Suprapubic skin (tissue), 4 donors: ENCODE data around the gene EMP2. TPM values are rescaled to one million over a fixed set of nuclear protein-coding genes. Genes with fewer than 3 reads are reported as not detected.

Experiments
- DNase-seq, 2 donors: peaks; one replicate each; pipeline ENCODE4 v3.0.0-alpha.2; 2019; ENCODE audit warnings: low spot score in 2 of 2
- H3K27ac ChIP-seq: fragments of 200-600 bp; sonication (generic); one replicate; pipeline ENCODE4 v1.5.1; 2019
- H3K27me3 ChIP-seq: fragments of 200-600 bp; sonication (generic); one replicate; pipeline ENCODE4 v1.5.1; 2019
- H3K36me3 ChIP-seq: fragments of 200-600 bp; sonication (generic); one replicate; pipeline ENCODE4 v1.5.1; 2019
- H3K4me1 ChIP-seq: fragments of 200-600 bp; sonication (generic); one replicate; pipeline ENCODE4 v1.5.1; 2019
- H3K4me3 ChIP-seq: fragments of 200-600 bp; sonication (generic); one replicate; pipeline ENCODE4 v1.5.1; 2019; ENCODE audit warnings: mild to moderate bottlenecking
- H3K9me3 ChIP-seq: fragments of 200-600 bp; sonication (generic); one replicate; pipeline ENCODE4 v1.5.1; 2019
- EP300 ChIP-seq: sonication (generic); formaldehyde crosslinking; IDR thresholded peaks from one replicate; pipeline ENCODE4 v1.6.1; 2017; ENCODE audit warnings: antibody characterized with exemption
- POLR2A ChIP-seq, 2 donors: fragments of 450-650 bp; IDR thresholded peaks; one replicate each; pipeline ENCODE4 v1.6.1; 2017; ENCODE audit warnings: antibody characterized with exemption in 2 of 2, mild to moderate bottlenecking in 2 of 2, moderate library complexity in 2 of 2
- POLR2AphosphoS5 ChIP-seq, 3 donors: sonication (generic); formaldehyde crosslinking; IDR thresholded peaks; one replicate each; pipeline ENCODE4 v1.6.1; 2017; ENCODE audit warnings: antibody characterized with exemption in 3 of 3
- WGBS: methylation state at CpG from one replicate; pipeline ENCODE4 v1.1.5; 2018; 5-methylcytosine and 5-hydroxymethylcytosine counted together
- total RNA-seq, 4 donors: library from RNA; depleted of rRNA; stranded (reverse); fragments of >200 nt; gene quantifications; one replicate each; pipeline ENCODE4 v1.1.0, GENCODE V29; 2016
- TF ChIP-seq, protein P1 (sequence below), 2 donors: fragments of 200-600 bp in 1 of 2; fragments of 450-650 bp in 1 of 2; sonication (generic) in 1 of 2; IDR thresholded peaks; one replicate each; pipeline ENCODE4 v1.5.1; 2016 to 2019; ENCODE audit warnings: antibody characterized with exemption in 2 of 2, mild to moderate bottlenecking in 1 of 2, moderate library complexity in 1 of 2

Gene EMP2
- total RNA-seq, 4 donors from 2014 or later: 91.6 to 187 (median 139) TPM

DNA sequence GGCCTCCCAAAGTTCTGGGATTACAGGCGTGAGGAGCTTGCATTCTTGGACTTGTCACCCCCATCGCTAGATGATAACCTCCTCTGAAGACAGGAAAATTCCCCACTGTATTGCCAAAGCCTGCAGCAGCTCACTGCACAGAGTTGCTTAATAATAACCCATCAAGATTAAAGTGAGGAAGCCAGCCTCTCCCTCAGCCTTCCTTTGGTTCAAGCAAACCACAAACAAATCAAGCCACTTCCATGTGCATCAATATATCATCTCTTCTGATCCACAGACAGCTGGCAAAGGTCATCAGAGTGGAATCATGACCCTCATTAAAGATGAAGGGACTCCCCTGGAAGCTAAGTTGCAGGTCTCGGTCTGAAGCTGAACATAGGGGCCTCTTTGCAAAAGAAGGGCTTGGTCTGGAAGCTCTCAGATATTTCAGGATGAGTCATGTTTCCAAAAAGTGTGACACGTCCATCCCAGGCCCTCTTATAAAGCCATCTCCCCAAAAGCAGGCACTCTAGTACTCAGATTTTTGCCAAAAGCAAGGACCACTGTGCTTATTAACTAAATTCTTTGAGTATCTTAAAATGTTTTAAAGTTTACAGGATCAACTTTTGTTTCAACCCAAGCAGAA, 4.8 kb downstream of the EMP2 start:
- H3K9me3 ChIP-seq: no peaks in the 10 kb centered on the region
- no peak overlapping the region for H3K4me3 ChIP-seq
- no peak for DNase-seq
- no peak overlapping the region for H3K27ac ChIP-seq
- no peaks in the 10 kb centered on the region for H3K36me3 ChIP-seq
- 76% methylated on average over 4 of the region's 4 CpGs for WGBS
- no peaks in the 10 kb centered on the region for H3K27me3 ChIP-seq
- peaks cover 45% of the 10 kb centered on the region for H3K4me1 ChIP-seq
- TF ChIP-seq EP300 (no peak), POLR2A (IDR thresholded peaks at IDR 0.05) (no peak), POLR2AphosphoS5 (IDR thresholded peaks at IDR 0.05) (no peak)
- TF ChIP-seq, protein P1, sequence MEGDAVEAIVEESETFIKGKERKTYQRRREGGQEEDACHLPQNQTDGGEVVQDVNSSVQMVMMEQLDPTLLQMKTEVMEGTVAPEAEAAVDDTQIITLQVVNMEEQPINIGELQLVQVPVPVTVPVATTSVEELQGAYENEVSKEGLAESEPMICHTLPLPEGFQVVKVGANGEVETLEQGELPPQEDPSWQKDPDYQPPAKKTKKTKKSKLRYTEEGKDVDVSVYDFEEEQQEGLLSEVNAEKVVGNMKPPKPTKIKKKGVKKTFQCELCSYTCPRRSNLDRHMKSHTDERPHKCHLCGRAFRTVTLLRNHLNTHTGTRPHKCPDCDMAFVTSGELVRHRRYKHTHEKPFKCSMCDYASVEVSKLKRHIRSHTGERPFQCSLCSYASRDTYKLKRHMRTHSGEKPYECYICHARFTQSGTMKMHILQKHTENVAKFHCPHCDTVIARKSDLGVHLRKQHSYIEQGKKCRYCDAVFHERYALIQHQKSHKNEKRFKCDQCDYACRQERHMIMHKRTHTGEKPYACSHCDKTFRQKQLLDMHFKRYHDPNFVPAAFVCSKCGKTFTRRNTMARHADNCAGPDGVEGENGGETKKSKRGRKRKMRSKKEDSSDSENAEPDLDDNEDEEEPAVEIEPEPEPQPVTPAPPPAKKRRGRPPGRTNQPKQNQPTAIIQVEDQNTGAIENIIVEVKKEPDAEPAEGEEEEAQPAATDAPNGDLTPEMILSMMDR (IDR thresholded peaks at IDR 0.05): no peak

DNA sequence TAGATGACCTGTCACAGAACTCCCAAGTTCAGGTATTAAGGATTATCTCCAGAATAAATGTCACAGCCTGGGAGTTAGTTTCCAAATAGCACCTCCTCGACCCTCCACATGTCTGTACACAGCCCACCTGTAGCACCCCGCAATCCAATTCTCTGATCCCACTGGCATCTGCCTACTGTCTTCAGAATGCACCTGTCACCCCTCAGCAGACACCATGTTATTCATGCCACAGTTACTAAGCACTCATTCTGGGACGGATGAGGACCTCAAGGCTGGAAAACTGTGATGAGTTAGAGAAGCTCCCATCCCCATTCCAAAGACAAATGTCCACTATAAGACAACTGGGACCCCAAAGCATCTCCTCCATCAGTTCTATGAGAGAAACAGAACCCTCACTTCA, 7.8 kb downstream of the EMP2 start:
- peaks cover 23% of the 10 kb centered on the region for H3K4me1 ChIP-seq
- H3K27me3 ChIP-seq: no peaks in the 10 kb centered on the region
- no peak overlapping the region for H3K27ac ChIP-seq
- no peak for DNase-seq
- 81% methylated on average over 3 of the region's 3 CpGs for WGBS
- H3K4me3 ChIP-seq: no peak overlapping the region
- H3K9me3 ChIP-seq: no peaks in the 10 kb centered on the region
- H3K36me3 ChIP-seq: no peaks in the 10 kb centered on the region
- TF ChIP-seq, protein P1 (IDR thresholded peaks at IDR 0.05): no peak
- TF ChIP-seq EP300 (no peak), POLR2A (IDR thresholded peaks at IDR 0.05) (no peak), POLR2AphosphoS5 (IDR thresholded peaks at IDR 0.05) (no peak)

DNA sequence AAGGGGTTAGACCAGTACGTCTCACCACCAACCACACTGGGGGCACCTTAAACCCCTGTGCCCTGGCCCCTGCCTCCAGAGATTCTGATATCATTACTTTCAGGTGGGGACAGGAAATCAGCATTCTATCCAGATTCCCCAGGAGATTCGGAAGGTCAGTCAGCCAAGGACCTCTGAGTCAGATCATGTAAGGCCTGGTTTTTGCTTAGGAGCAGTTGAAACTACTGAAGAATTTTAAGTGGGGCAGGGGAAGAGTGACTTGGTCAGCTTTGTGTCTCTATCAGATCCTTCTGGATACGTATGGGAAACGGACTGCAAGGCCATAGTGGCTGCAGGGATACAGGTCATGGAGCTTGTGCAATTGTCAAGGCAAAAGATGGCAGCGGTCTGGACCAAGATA, 9.0 kb downstream of the EMP2 start:
- DNase-seq: no peak
- Histone ChIP-seq H3K27ac (no peak overlapping the region), H3K36me3 (peaks cover 3% of the 10 kb centered on the region), H3K4me3 (no peak overlapping the region), H3K27me3 (no peaks in the 10 kb centered on the region), H3K4me1 (peaks cover 11% of the 10 kb centered on the region), H3K9me3 (no peaks in the 10 kb centered on the region)
- TF ChIP-seq POLR2A (IDR thresholded peaks at IDR 0.05): no peak
- TF ChIP-seq, protein P1 (IDR thresholded peaks at IDR 0.05): no peak
- TF ChIP-seq EP300: no peak
- no peak for TF ChIP-seq POLR2AphosphoS5 (IDR thresholded peaks at IDR 0.05)
- WGBS: 85% methylated on average over 5 of the region's 5 CpGs

DNA sequence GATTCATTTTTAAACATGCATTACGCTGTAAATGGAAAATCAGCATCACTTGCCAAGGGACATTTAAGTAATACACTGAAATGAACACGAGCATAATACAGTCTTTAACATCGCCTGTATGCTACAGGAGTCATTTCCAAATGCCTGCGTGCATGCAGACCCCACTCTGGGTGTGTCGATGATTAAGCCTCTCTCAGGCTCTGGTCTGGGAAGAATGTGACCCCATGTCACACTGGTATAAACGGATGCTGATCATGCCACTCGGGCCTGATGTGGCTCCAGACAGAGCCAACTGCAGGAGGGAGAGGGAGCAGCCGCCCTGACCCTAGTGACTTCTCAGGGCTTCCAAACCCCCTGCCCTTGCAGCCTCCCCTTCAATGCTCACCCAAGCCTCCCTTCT, 10.8 kb downstream of the EMP2 start:
- no peak for DNase-seq
- no peak overlapping the region for H3K27ac ChIP-seq

DNA sequence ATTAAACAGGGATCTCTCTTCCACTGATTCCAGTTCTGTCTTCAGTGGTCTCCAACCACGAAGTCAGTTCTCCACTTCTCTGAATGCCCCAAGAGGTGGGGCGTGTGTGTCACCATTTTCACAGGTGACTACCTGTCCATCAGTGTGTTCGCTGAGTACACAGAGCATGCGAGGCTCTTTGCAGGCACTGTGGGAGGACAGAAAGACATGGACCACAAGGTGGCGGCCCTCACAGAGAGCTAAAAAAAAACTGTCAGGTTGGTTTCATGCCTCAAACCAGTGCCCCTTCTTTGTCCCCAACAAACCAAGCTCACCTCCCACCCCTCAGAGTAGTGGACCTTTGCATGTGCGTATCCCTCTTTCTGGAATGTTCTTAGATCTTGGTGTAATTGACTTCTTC, 13.8 kb downstream of the EMP2 start:
- H3K27ac ChIP-seq: no peak overlapping the region
- peaks cover 6% of the 10 kb centered on the region for H3K36me3 ChIP-seq
- H3K4me1 ChIP-seq: peaks cover 15% of the 10 kb centered on the region

More for the DNA sequence above, 10.8 kb downstream of the EMP2 start:
- Histone ChIP-seq H3K4me3 (no peak overlapping the region), H3K4me1 (peaks cover 10% of the 10 kb centered on the region), H3K36me3 (peaks cover 3% of the 10 kb centered on the region), H3K9me3 (no peaks in the 10 kb centered on the region), H3K27me3 (no peaks in the 10 kb centered on the region)
- no peak for TF ChIP-seq EP300
- TF ChIP-seq, protein P1 (IDR thresholded peaks at IDR 0.05): no peak
- TF ChIP-seq POLR2A (IDR thresholded peaks at IDR 0.05): no peak
- TF ChIP-seq POLR2AphosphoS5 (IDR thresholded peaks at IDR 0.05): no peak
- WGBS: 69% methylated on average over 5 of the region's 8 CpGs

More for the DNA sequence above, 13.8 kb downstream of the EMP2 start:
- TF ChIP-seq POLR2AphosphoS5 (IDR thresholded peaks at IDR 0.05) (no peak), EP300 (no peak), POLR2A (IDR thresholded peaks at IDR 0.05) (no peak)
- TF ChIP-seq, protein P1 (IDR thresholded peaks at IDR 0.05): no peak
- 90% methylated on average over 6 of the region's 6 CpGs for WGBS
- no peak for DNase-seq
- Histone ChIP-seq H3K27me3 (no peaks in the 10 kb centered on the region), H3K9me3 (no peaks in the 10 kb centered on the region), H3K4me3 (no peak overlapping the region)
